NCI-H82 (cell line): Measurements from ENCODE around the gene ZFYVE28.

Experiments used
- DNase-seq: peaks from one replicate; lab custom pipeline; 2025; lab: John Stamatoyannopoulos, UW

ZFYVE28 gene

GRCh38 chr4:2271279-2272025 is 147.0 kb downstream of the ZFYVE28 start:
- DNase-seq, result no peak

GRCh38 chr4:2270341-2271165 is 147.9 kb downstream of the ZFYVE28 start:
- DNase-seq, result no peak

GRCh38 chr4:2269618-2270163 is 148.8 kb downstream of the ZFYVE28 start:
- no peak for DNase-seq

GRCh38 chr4:2269206-2269531 is 149.3 kb downstream of the ZFYVE28 start:
- DNase-seq, result no peak

GRCh38 chr4:2268357-2269205 is 149.9 kb downstream of the ZFYVE28 start:
- no peak for DNase-seq

- DNase-seq, result no peak
Observed at GRCh38 chr4:2267841-2268240, 150.6 kb downstream of the ZFYVE28 start.

GRCh38 chr4:2267320-2267811 is 151.1 kb downstream of the ZFYVE28 start:
- DNase-seq, result no peak

- DNase-seq, result no peak
Observed at GRCh38 chr4:2266821-2267220, 151.6 kb downstream of the ZFYVE28 start.

GRCh38 chr4:2266181-2266580 is 152.3 kb downstream of the ZFYVE28 start:
- no peak for DNase-seq

- no peak for DNase-seq
Observed at GRCh38 chr4:2265113-2266110, 153.0 kb downstream of the ZFYVE28 start.

- no peak for DNase-seq
Observed at GRCh38 chr4:2264481-2265041, 153.9 kb downstream of the ZFYVE28 start.

GRCh38 chr4:2263926-2264321 is 154.5 kb downstream of the ZFYVE28 start:
- DNase-seq, result no peak

- no peak for DNase-seq
Observed at GRCh38 chr4:2262944-2263250, 155.5 kb downstream of the ZFYVE28 start.

- peak; percentile 99 for DNase-seq
Observed at GRCh38 chr4:2262145-2262943, 156.1 kb downstream of the ZFYVE28 start.

GRCh38 chr4:2261853-2262144 is 156.6 kb downstream of the ZFYVE28 start, which contains the start of gene MXD4:
Gene MXD4 (minus strand): TSS chr4:2262109. CDS start chr4:2261980, 129 bp downstream.
- no peak for DNase-seq

- DNase-seq, result peak; percentile 30
Observed at GRCh38 chr4:2261110-2261852, 157.2 kb downstream of the ZFYVE28 start.

GRCh38 chr4:2260344-2261109 is 157.9 kb downstream of the ZFYVE28 start:
- no peak for DNase-seq
